Measurements from ENCODE around the gene SDR42E1. TPM values are rescaled to one million over a fixed set of nuclear protein-coding genes. Genes with fewer than 3 reads are reported as not detected.

Gene SDR42E1
- total RNA-seq = 1 to 10 TPM; 2.1 to 5.7 (median 4.1) TPM

DNA sequence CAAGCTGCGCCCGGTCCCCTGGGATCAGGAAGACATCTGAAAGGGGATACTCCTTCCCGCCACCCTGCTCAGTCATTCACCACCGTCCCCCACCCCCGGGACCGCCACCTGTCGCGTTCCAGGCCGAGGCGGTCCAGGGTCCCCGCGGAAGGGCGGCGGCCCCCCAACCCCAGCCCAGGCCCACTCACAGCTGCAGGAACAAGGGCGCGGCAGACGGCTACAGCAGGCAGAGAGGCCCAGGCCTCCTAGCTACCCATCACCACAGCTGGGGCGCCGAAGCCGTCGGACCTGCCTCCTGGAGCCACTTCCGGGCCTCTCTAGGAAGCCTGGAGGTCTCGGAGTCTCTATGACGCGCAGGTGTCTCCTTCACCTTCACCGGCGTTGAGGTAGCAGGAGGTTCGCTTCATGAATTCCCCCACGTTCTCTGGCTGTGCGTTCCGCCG, at the start of gene SDR42E1:
SDR42E1 (minus strand) TSS at position 272 of the 443 bp plus-strand sequence. CDS start 10,612 bp downstream, outside the sequence.
- WGBS, 2 donors = 8 to 14% methylated on average over 16 to 24 of the region's 32 CpGs
- Histone ChIP-seq H3K27me3 (no peaks in the 10 kb centered on the region), H3K27ac (peak within 1 kb of the TSS in 2 of 4 donors; percentile 12 to 69), H3K4me3 (peak within 1 kb of the TSS; percentile 10 to 70 (median 60)), H3K36me3 (no peaks in the 10 kb centered on the region), H3K9me3 (peaks cover 0 to 8% (median 7%) of the 10 kb centered on the region in 4 donors), H3K4me1 (peaks cover 0 to 10% (median 0%) of the 10 kb centered on the region in 4 donors)
- TF ChIP-seq, protein P1, sequence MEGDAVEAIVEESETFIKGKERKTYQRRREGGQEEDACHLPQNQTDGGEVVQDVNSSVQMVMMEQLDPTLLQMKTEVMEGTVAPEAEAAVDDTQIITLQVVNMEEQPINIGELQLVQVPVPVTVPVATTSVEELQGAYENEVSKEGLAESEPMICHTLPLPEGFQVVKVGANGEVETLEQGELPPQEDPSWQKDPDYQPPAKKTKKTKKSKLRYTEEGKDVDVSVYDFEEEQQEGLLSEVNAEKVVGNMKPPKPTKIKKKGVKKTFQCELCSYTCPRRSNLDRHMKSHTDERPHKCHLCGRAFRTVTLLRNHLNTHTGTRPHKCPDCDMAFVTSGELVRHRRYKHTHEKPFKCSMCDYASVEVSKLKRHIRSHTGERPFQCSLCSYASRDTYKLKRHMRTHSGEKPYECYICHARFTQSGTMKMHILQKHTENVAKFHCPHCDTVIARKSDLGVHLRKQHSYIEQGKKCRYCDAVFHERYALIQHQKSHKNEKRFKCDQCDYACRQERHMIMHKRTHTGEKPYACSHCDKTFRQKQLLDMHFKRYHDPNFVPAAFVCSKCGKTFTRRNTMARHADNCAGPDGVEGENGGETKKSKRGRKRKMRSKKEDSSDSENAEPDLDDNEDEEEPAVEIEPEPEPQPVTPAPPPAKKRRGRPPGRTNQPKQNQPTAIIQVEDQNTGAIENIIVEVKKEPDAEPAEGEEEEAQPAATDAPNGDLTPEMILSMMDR (IDR thresholded peaks at IDR 0.05) = no peak
- TF ChIP-seq POLR2AphosphoS5 (IDR thresholded peaks at IDR 0.05) (no peak), POLR2A (IDR thresholded peaks at IDR 0.05) (peak in 1 of 4 donors; percentile 42), EP300 (IDR thresholded peaks at IDR 0.05) (no peak)
- ATAC-seq (ENCODE audit: low FRiP score in 2 of 2) = peak; percentile 79 to 91
- peak; percentile 74 to 88 for DNase-seq

DNA sequence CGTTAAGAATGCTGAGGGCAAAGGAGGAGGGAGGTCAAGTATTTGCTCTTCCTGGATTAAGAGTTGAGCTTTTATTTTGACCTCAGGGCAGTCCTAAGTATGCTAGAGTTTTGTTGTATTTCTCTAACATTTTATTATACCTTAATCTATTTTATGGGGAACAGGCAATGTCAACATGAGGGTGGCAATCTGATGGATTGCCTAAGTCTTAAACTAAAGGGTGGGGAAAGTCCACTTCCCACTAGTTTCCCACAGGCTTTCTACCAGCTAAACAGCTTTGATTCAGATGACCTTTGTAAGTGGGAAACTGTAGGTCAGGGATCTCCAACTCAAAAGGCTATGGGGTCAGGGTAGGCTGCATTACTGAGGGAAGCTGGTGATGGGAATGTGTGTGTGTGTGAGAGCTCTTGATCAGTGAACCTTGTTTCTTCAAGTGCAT, 48.7 kb upstream of the SDR42E1 start:
- Histone ChIP-seq H3K9me3 (no peaks in the 10 kb centered on the region), H3K27ac (peak overlapping the region in 2 of 4 donors; percentile 14 to 46), H3K4me1 (peaks cover 0 to 34% (median 18%) of the 10 kb centered on the region in 4 donors), H3K36me3 (no peaks in the 10 kb centered on the region), H3K4me3 (no peak overlapping the region), H3K27me3 (no peaks in the 10 kb centered on the region)
- WGBS, 2 donors = 56 to 59% methylated on average over 1 of the region's 1 CpG
- DNase-seq (no peak), ATAC-seq (ENCODE audit: low FRiP score in 2 of 2) (no peak)
- TF ChIP-seq POLR2A (IDR thresholded peaks at IDR 0.05) (no peak), EP300 (IDR thresholded peaks at IDR 0.05) (no peak), POLR2AphosphoS5 (IDR thresholded peaks at IDR 0.05) (no peak)
- TF ChIP-seq, protein P1 (IDR thresholded peaks at IDR 0.05) = no peak

- Histone ChIP-seq H3K36me3 (no peaks in the 10 kb centered on the region), H3K4me1 (peaks cover 0 to 38% (median 18%) of the 10 kb centered on the region in 4 donors), H3K27me3 (no peaks in the 10 kb centered on the region), H3K27ac (peak overlapping the region in 2 of 4 donors; percentile 20 to 53), H3K9me3 (no peaks in the 10 kb centered on the region), H3K4me3 (no peak overlapping the region)
- ATAC-seq (ENCODE audit: low FRiP score in 2 of 2) (no peak), DNase-seq (no peak)
- WGBS, 2 donors = 65 to 70% methylated on average over 8 of the region's 8 CpGs
- no peak for TF ChIP-seq POLR2AphosphoS5 (IDR thresholded peaks at IDR 0.05)
- no peak for TF ChIP-seq EP300 (IDR thresholded peaks at IDR 0.05)
- no peak for TF ChIP-seq POLR2A (IDR thresholded peaks at IDR 0.05)
- TF ChIP-seq, protein P1 (IDR thresholded peaks at IDR 0.05) = no peak
These were observed 48.1 kb upstream of the SDR42E1 start for GRCh38 chr16:82059161-82059982.

- no peaks in the 10 kb centered on the region for H3K9me3 ChIP-seq
- TF ChIP-seq, protein P1 (IDR thresholded peaks at IDR 0.05) = no peak
- TF ChIP-seq EP300 (IDR thresholded peaks at IDR 0.05) (no peak), POLR2AphosphoS5 (IDR thresholded peaks at IDR 0.05) (no peak)
- H3K4me1 ChIP-seq = peaks cover 0 to 27% (median 12%) of the 10 kb centered on the region in 4 donors
- H3K27me3 ChIP-seq = no peaks in the 10 kb centered on the region
- WGBS, 2 donors = 73 to 79% methylated on average over 3 of the region's 3 CpGs
- DNase-seq = no peak
- no peak overlapping the region for H3K4me3 ChIP-seq
- peak overlapping the region in 1 of 4 donors; percentile 8 for H3K27ac ChIP-seq
- no peak for ATAC-seq (ENCODE audit: low FRiP score in 2 of 2)
- H3K36me3 ChIP-seq = no peaks in the 10 kb centered on the region
These were observed 45.3 kb upstream of the SDR42E1 start for GRCh38 chr16:82056550-82056896.
